ENCODE data around the gene TBXA2R. TPM values are rescaled to one million over a fixed set of nuclear protein-coding genes. Genes with fewer than 3 reads are reported as not detected.

Gene TBXA2R
- total and polyA plus RNA-seq, 2 donors (not counting 3 experiments of a cell fraction or from before 2014, with no cell fraction given): 2.4 to 2.9 TPM

DNA sequence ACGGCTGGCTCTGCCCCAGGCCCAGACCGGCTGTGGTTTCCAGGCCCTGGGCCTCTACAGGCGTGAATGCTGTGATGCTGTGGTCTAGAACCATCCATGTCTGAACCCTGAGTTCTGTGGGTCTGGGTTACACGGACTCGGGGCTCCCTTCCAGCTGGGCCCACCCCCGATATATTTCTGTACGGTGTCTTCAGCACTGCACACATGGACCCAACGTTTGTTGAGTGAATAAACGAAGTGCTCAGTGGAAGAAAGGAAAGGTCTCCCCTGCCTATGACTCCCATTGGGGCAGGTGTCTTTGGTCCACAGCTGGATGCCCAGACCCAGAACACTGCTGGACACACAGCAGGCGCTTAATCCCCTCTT lies 61.0 kb downstream of the TBXA2R start:
- intact Hi-C loops (cut with micrococcal nuclease): loop anchor here (1.0 kb wide), 3 partner anchors 73 to 161 kb away; partner anchors contain the start of gene PIP5K1C
- no peak overlapping the region for H3K4me3 ChIP-seq (replicated peaks in 1 of 3; ENCODE audit: insufficient read depth in 1 of 3, low read depth in 1 of 3, low read length in 3 of 3)
- no peak overlapping the region for H3K27ac ChIP-seq (ENCODE audit: insufficient read depth, low read depth, low read length)
- no peaks in the 10 kb centered on the region for H3K4me1 ChIP-seq (ENCODE audit: control insufficient read depth, extremely low read depth, insufficient read depth, low read length)
- H3K9me3 ChIP-seq (replicated peaks; ENCODE audit: control insufficient read depth, insufficient read depth, low read length): no peaks in the 10 kb centered on the region
- no peak for TF ChIP-seq EZH2 (IDR thresholded peaks at IDR 0.05; ENCODE audit: borderline replicate concordance, low read depth, low read length, severe bottlenecking)
- TF ChIP-seq FOS (IDR thresholded peaks at IDR 0.05; ENCODE audit: borderline replicate concordance, insufficient read depth, low read length): no peak
- no peak for TF ChIP-seq MYC (IDR thresholded peaks at IDR 0.05; ENCODE audit: low read depth, low read length)
- TF ChIP-seq, protein P1, sequence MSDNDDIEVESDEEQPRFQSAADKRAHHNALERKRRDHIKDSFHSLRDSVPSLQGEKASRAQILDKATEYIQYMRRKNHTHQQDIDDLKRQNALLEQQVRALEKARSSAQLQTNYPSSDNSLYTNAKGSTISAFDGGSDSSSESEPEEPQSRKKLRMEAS (IDR thresholded peaks at IDR 0.05; ENCODE audit: insufficient read depth, insufficient read length): no peak
- TF ChIP-seq POLR2A (IDR thresholded peaks at IDR 0.05; ENCODE audit: low read depth, low read length): no peak
- TF ChIP-seq GATA2 (IDR thresholded peaks at IDR 0.05; ENCODE audit: insufficient read depth, insufficient read length, low read depth, low read length): no peak
- no peak for TF ChIP-seq POLR2AphosphoS5 (IDR thresholded peaks at IDR 0.05; ENCODE audit: insufficient read depth, low read depth, low read length)
- TF ChIP-seq JUN (IDR thresholded peaks at IDR 0.05; ENCODE audit: borderline replicate concordance, insufficient read depth, insufficient read length, low read depth): no peak
- TF ChIP-seq, protein P2, sequence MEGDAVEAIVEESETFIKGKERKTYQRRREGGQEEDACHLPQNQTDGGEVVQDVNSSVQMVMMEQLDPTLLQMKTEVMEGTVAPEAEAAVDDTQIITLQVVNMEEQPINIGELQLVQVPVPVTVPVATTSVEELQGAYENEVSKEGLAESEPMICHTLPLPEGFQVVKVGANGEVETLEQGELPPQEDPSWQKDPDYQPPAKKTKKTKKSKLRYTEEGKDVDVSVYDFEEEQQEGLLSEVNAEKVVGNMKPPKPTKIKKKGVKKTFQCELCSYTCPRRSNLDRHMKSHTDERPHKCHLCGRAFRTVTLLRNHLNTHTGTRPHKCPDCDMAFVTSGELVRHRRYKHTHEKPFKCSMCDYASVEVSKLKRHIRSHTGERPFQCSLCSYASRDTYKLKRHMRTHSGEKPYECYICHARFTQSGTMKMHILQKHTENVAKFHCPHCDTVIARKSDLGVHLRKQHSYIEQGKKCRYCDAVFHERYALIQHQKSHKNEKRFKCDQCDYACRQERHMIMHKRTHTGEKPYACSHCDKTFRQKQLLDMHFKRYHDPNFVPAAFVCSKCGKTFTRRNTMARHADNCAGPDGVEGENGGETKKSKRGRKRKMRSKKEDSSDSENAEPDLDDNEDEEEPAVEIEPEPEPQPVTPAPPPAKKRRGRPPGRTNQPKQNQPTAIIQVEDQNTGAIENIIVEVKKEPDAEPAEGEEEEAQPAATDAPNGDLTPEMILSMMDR (IDR thresholded peaks at IDR 0.05; ENCODE audit: extremely low read depth in 1 of 2, insufficient read depth in 1 of 2, low read depth in 1 of 2, low read length in 2 of 2): no peak
- H3K9ac ChIP-seq (replicated peaks; ENCODE audit: extremely low read depth, insufficient read depth, low read length): no peak overlapping the region
- CTCF ChIA-PET: interaction anchor here (0.9 to 2.8 kb wide), 25 partner anchors 9 to 240 kb away, joined by 3 to 34 read pairs (median 4); partner anchors contain the start of genes GIPC3, MFSD12 and TJP3
- dilution Hi-C loops (cut with MboI; ENCODE audit: extremely low pct_ligation_motif_present, low sequenced_read_pairs): no loop called here
- BruUV-seq (replicated peaks): no TSS peak
- H3K79me2 ChIP-seq (ENCODE audit: control insufficient read depth, insufficient read depth, low read length): no peaks in the 10 kb centered on the region
- no peak for DNase-seq (ENCODE audit: low read depth, low spot score)
- no peaks in the 10 kb centered on the region for H3K27me3 ChIP-seq (ENCODE audit: control insufficient read depth in 2 of 2, insufficient read depth in 2 of 2, low read length in 2 of 2)
- no peak overlapping the region for H2AFZ ChIP-seq (ENCODE audit: low read depth, low read length)
- peaks cover 2 to 10% of the 10 kb centered on the region in 2 experiments for H3K36me3 ChIP-seq (ENCODE audit: control insufficient read depth in 2 of 2, extremely low read depth in 1 of 2, insufficient read depth in 2 of 2, low read length in 2 of 2)
- POLR2A ChIA-PET: interaction anchor here (1.4 kb wide), 1 partner anchor 9 kb away, joined by 5 read pairs; no protein-coding TSS in a partner anchor
- no peak for FAIRE-seq
- no peak overlapping the region for H3K4me2 ChIP-seq (ENCODE audit: insufficient read depth, low read length)
- H4K20me1 ChIP-seq (replicated peaks; ENCODE audit: control insufficient read depth, extremely low read depth, insufficient read depth, low read length): no peaks in the 10 kb centered on the region
- H3K9me1 ChIP-seq (replicated peaks; ENCODE audit: control insufficient read depth, extremely low read depth, insufficient read depth, low read length): no peaks in the 10 kb centered on the region

Measured in endothelial cell of umbilical vein (primary cell).